Neural cell (in vitro differentiated cells): ENCODE data around the gene MOCOS.

ENCODE experiments used
- CTCF ChIP-seq: fragments of 450-650 bp; IDR thresholded peaks from 2 replicates; pipeline ENCODE4 v1.5.1; 2014; ENCODE audit warnings: antibody characterized with exemption, mild to moderate bottlenecking, moderate library complexity; ENCODE audit not compliant: poor library complexity, severe bottlenecking
- POLR2AphosphoS5 ChIP-seq: IDR thresholded peaks from 2 replicates; pipeline ENCODE4 v1.6.1; 2012
- TAF1 ChIP-seq: IDR thresholded peaks from 2 replicates; pipeline ENCODE4 v1.6.1; 2012; ENCODE audit warnings: low read depth
- TF ChIP-seq, protein P1 (sequence below): IDR thresholded peaks from 2 replicates; pipeline ENCODE4 v1.6.1; 2012; ENCODE audit warnings: borderline replicate concordance

DNA sequence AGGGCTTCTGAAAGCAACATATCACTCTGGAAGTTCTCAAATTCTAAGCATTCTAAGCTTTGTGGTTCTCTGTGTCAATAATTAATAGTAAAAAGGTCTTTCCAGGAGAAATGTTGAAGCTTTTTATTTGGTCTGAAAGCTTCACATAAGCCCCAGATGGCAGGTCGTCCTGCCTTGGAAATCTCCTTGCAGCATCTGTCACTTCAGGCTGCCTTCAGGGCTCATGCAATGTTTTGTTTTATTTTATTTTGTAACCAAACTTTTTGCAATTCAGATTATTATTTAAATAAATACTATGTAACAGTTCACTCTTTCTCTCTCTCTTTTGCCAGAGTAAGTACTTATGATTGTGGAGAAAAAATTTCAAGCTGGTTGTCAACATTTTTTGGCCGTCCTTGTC, 63.5 kb downstream of the MOCOS start:
- TF ChIP-seq TAF1, result no peak
- TF ChIP-seq CTCF, result no peak
- TF ChIP-seq POLR2AphosphoS5, result no peak
- TF ChIP-seq, protein P1, sequence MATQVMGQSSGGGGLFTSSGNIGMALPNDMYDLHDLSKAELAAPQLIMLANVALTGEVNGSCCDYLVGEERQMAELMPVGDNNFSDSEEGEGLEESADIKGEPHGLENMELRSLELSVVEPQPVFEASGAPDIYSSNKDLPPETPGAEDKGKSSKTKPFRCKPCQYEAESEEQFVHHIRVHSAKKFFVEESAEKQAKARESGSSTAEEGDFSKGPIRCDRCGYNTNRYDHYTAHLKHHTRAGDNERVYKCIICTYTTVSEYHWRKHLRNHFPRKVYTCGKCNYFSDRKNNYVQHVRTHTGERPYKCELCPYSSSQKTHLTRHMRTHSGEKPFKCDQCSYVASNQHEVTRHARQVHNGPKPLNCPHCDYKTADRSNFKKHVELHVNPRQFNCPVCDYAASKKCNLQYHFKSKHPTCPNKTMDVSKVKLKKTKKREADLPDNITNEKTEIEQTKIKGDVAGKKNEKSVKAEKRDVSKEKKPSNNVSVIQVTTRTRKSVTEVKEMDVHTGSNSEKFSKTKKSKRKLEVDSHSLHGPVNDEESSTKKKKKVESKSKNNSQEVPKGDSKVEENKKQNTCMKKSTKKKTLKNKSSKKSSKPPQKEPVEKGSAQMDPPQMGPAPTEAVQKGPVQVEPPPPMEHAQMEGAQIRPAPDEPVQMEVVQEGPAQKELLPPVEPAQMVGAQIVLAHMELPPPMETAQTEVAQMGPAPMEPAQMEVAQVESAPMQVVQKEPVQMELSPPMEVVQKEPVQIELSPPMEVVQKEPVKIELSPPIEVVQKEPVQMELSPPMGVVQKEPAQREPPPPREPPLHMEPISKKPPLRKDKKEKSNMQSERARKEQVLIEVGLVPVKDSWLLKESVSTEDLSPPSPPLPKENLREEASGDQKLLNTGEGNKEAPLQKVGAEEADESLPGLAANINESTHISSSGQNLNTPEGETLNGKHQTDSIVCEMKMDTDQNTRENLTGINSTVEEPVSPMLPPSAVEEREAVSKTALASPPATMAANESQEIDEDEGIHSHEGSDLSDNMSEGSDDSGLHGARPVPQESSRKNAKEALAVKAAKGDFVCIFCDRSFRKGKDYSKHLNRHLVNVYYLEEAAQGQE, result no peak
